ENCODE measurements around the gene NSFL1C.
"Not testable (repeated sequence)": the region's sequence is repeated elsewhere in the genome, so short reads cannot be mapped to it uniquely, and the experiment has no call there.

Gene NSFL1C

GRCh38 chr20:1423206-1423605 is 43.4 kb downstream of the NSFL1C start:
- DNase-seq = no peak

DNA sequence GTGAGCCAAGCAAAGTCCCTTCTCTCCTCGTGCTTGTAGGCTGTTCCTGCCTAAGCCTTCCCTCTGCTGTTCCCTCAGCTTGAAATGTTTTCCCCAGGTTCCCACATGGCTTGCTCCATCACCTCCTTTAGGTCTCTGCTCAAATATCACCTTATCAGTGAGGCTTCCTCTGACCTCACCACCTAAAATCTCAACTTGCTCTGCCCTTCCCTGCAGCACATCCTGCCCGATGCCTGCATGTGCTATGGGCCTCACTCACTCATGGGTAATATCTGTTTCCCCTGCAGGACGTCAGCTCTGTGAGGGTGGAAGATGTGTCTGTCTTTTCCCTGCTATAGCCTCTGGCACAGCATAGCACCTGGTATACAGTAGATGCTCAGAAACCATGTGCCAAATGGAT is 43.9 kb downstream of the NSFL1C start:
- DNase-seq = no peak

- no peak for DNase-seq
Observed at GRCh38 chr20:1420066-1420465, 46.6 kb downstream of the NSFL1C start.

DNA sequence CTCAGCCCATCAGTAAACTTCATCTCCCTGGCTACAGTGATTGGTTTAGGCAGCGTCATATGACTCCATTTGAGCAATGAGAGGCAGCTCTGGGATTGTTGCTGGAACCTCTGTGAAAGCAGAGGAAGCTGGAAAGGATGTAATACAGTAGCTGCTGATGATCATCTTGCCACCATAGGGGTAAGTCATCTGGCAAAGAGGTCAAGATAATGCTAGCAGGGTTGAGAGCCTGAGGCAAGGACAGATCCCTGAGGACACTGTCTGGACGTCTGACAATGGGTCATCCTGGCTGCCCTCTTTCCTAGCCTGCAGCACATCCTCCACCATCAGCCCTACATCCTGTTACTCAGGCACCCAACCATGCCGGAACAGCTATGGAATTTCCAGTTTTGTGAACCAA is 48.3 kb downstream of the NSFL1C start:
- DNase-seq = no peak

DNA sequence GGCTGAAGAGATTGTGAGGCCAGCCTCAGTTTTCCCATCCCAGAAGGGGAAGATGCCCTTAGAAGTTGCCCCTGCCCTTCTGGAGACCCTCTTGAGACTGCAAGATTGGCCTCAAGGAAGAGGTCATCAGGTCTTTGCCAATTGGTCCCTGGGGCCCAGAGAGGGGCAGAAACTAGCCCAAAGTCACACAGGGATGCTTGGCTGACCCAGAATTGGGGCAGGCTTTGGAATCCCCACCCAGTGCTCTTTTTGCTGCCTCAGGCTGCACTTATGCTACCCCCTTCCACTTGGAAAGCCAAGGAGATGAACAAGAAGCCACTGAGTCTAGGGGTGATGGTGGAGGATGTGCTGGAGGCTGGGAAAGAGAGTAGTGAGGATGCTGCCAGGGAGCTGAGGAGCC is 48.9 kb downstream of the NSFL1C start:
- no peak for DNase-seq

- peak; percentile 58 for DNase-seq
Observed at GRCh38 chr20:1417273-1417672, 49.4 kb downstream of the NSFL1C start.

GRCh38 chr20:1415667-1416468 is 50.8 kb downstream of the NSFL1C start:
- peak; percentile 88 for DNase-seq

DNA sequence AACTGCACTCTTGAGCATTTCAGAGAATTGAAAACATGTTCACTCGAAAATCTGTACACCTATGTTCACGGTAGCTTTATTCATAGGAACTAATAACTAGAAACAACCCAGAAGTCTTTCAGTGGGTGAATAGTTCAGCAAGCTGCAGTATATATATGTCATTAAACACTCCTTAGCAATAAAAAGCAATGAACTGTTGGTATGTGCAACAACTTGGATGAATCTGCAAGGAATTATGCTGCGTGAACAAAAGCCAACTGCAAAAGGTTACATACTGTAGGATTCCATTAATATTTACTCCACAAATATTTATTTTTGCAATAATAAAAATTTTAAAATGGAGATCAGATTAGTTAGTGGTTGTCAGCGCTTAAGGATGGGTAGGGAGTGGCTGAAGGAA is 51.7 kb downstream of the NSFL1C start:
- DNase-seq = no peak

DNA sequence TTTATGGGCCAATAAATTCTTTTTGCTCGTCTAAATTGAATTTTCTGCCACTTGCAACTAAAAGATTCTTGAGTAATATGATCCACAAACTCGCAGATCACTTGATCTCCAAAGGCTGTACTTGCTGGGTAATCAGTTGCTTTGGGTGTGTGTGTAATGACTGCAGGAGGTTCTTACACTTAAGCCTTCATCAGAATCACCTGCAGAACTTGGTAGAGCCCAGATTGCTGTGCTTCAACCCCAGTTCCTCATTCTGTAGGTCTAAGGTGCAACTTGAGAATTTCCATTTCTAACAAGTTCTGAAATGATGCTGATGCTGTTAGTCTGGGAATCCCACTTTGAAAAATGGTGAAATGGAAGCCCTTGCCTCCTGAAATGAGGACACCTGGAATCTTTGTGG is 60.8 kb downstream of the NSFL1C start:
- no peak for DNase-seq

DNA sequence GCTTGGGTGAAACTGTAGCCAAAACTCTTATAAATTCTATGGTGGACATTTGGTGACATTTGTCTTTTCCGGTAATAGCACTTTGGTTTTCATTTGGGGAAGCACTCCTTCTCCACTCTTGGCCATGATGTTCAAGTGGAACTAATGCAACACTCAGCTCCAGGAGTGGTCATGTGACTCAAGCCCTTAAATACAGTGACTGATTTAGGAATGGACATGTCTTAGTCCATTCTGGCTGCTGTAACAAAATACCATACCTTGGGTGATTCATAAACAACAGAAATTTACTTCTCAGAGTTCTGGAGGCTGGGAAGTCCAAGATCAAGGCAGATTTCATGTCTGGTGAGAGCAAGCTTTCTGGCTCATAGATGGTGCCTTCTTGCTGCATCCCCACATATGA is 63.0 kb downstream of the NSFL1C start:
- no peak for DNase-seq

DNA sequence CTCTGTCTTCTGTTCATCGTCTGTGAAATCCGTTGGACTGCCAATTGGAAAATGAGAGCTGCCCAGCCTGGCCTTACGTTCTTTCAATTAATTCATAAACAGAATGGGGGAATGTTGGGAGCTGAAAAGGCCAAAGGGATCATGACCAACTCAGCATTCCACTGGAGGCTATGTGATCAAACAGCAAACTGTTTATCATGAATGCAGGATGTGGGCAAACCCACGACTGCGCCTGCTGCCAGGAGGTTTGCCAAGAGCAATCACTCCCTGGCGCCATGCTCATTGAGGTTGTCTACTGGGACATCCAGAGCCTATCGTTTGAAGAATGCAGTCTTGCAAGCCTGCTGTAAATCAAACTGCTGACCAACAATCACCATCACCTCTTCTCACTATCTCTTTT is 64.5 kb downstream of the NSFL1C start:
- DNase-seq = peak; percentile 41

DNA sequence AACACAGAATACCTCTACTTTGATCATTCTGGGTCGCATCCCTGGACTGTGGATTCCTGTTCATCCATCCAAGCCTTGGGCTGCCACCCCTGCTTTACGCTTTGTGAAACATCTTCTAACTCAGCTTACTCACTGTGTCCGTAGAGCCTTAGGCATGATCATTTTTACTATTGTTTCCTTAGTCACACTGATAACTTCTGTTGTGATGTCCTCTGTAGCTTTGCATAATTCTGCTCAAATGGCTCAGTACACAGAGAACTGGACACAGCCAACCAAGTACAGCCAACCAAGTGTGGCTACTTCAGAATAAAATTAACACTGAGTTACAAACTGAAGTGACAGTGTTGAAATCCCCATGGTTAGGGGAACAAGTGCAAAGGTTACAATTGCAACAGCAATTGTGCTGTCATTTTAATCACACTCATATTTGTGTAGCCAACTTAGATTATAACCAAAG is 65.2 kb downstream of the NSFL1C start:
- no peak for DNase-seq

- DNase-seq = peak; percentile 45
Observed at GRCh38 chr20:1399678-1400366, 66.8 kb downstream of the NSFL1C start.

GRCh38 chr20:1398185-1398584 is 68.5 kb downstream of the NSFL1C start:
- not testable (repeated sequence) for DNase-seq

DNA sequence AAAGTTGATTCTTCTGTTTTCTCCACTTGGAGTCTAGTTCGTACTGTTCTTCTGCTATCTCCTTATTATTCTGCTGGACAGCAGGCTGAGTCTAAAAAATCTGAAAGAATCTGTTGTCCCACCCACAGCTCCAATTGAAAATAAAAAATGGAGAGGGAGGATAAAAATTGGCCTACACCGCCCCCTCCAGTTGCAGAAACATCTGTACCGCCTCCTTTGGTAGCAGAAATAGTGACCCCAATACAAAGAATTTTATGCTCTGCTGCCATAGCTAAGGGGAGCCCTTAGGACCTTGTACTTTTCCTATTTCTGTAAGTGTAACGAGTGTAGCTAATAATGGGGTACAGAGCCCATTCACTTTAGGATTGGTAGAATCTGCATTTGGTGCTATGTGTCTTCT is 68.9 kb downstream of the NSFL1C start:
- DNase-seq = no peak

GRCh38 chr20:1396702-1397101 is 69.9 kb downstream of the NSFL1C start:
- no peak for DNase-seq

- no peak for DNase-seq
Observed at GRCh38 chr20:1396264-1396663, 70.4 kb downstream of the NSFL1C start.

GRCh38 chr20:1394686-1395085 is 72.0 kb downstream of the NSFL1C start:
- DNase-seq = no peak

- DNase-seq = no peak
Observed at GRCh38 chr20:1393507-1393882, 73.2 kb downstream of the NSFL1C start.

- DNase-seq = peak; percentile 87
Observed at GRCh38 chr20:1392693-1393506, 73.7 kb downstream of the NSFL1C start, which contains the start of gene FKBP1A. Gene FKBP1A (minus strand): TSS chr20:1393054. CDS start chr20:1392998, 56 bp downstream.

DNA sequence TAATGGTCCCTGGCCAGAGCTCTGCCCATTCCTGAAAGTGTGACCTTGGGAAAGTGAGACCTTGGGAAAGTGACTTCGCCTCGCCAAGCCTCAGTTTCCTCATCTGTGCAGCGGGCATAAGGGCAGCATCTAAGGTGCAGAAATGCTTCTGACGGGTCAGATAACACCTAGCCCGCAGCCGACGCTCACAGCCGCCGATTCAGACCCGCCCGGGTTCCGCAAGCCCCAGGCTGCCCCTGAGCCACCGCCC is 74.3 kb downstream of the NSFL1C start:
- no peak for DNase-seq

Measured in fibroblast of skin of right quadriceps (primary cell).